ENCODE data around the gene RSBN1L.
"Not testable (repeated sequence)": the region's sequence is repeated elsewhere in the genome, so short reads cannot be mapped to it uniquely, and the experiment has no call there.

Gene RSBN1L

DNA sequence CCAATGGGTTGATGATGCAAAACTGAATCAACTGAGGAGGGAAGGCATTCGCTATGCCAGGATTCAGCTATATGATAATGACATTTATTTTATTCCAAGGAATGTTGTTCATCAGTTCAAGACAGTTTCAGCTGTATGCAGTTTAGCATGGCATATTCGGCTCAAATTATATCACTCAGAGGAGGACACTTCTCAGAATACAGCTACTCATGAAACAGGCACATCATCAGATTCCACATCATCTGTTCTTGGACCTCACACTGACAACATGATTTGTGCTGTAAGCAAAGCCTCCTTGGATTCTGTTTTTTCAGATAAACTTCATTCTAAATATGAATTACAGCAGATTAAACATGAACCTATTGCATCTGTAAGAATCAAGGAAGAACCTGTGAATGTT lies 82.3 kb downstream of the RSBN1L start:
- DNase-seq = no peak

DNA sequence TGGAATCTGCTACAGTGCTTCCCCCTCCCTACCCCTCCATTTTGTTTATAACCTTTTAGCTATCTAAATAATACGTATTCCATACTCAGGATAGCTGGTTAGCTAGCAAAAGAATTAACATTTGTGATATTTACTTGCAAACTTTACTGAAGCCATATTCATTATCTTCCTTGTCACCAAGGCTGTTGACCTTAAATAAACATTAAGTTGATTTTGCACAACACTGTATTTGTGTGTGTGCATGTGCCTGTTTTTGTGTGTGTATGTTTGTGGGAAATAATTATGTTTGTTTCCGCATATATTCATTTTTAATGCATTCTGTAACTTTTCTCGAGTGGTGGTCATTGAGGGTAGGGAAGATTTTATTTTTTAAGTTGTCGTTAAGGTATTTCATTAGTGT lies 86.1 kb downstream of the RSBN1L start:
- DNase-seq = no peak

DNA sequence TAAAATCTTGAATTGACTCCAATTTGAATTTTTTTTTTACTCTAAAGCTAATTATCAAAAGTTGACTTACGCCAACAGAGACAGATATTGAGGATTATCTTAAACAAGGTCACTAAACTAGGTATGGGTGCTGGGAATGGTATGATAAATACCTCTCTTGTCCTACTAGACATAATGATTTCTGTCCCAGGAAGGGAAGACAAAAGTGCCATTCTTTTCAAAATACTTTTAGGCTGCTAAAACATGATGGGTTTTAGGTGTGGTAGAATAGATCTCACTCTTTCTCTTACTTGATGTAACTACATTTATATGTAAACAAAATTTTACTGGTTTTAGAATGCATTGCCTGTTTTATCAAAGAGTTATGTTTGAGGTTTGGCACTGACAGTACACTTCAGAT lies 86.9 kb downstream of the RSBN1L start:
- no peak for DNase-seq

DNA sequence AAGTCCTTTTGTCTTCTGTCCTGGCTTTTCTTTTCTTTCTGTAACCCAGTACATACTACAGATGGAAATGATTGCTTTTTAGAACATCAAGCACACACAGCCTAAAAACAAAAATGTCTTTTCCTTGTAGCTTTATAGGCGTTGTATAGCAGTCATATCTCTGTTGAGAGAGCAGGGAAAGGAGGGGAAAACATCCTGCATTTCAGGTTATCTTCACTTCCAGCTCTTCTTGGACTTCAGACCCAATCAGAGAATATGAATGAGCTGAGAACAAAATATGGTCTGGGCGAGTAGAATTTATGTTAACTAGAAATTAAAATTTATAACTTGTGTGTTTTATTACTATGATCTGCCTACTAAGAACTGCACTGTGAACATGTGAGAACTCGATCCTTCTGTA lies 87.3 kb downstream of the RSBN1L start:
- DNase-seq = no peak

DNA sequence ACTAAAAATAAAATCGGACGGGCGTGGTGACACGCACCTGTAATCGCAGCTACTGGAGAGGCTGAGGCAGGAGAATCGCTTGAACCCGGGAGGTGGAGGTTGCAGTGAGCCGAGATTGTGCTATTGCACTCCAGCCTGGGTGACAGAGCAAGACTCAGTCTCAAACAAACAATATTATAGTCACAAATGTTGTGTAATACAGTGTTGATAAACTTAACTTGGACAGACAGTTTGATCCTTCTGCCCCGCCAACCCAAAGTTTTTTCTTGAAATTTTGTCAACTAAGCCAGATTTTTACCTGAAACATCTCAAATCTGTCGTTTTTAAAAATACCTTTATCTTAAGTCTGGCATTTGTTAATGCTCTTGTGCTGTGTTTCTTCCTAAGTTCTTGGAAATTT lies 88.2 kb downstream of the RSBN1L start:
- DNase-seq = not testable (repeated sequence)

DNA sequence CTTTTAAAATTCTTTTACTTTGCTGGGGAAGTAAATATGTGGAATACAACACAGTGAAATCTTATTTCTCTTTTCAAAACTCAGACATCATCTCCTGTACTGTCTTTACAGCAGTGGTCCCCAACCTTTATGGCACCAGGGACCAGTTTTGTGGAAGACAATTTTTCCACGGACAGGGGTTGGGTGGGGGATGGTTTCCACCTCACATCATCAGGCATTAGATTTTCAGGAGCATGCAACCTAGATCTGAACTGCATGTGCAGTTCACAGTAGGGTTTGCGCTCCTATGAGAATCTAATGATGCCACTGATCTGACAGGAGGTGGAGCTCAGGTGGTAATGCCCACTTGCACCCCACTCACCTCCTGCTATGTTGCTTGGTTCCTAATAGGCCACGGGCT lies 89.8 kb downstream of the RSBN1L start:
- no peak for DNase-seq

DNA sequence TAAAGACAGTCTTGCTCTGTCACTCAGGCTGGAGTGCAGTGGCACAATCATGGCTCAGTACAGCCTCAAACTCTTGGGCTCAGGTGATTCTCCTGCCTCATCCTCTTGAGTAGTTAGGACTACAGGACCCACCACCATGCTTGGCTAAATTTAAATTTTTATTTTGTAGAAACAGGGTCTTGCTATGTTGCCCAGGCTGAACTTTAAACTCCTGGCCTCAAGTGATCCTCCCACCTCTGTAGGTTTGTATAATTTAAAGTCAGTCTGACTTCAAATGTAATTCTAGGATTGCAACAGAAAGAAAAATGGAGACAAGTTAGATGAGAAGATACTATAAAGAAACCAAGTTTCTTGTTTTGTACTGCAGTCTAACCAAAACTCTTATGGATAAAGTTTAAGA lies 90.5 kb downstream of the RSBN1L start:
- DNase-seq = no peak

DNA sequence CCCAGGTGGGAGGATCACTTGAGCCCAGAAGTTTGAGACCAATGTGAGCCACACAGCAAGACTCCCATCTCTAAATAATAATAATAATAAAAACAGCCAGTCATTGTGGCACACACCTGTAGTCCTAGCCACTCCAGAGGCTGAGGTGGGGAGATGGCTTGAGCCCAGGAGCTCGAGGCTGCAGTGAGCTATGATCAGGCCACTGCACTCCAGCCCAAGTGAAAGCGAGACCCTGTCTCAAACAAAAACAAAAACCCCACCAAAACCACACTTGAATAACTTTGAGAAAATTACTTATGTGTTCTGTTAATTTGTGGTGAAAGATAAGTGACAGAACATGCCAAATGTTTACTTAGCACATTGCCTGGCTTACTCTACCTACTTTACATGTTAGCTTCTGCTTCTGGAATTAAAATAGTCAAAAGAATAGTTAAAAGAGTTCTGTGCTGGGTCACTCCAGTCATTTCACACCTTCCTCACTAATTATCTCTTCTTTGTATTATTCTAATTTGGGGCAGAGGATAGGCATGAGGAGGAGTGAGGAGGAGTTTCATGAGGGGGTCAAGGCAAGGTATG lies 92.2 kb downstream of the RSBN1L start:
- DNase-seq = no peak

DNA sequence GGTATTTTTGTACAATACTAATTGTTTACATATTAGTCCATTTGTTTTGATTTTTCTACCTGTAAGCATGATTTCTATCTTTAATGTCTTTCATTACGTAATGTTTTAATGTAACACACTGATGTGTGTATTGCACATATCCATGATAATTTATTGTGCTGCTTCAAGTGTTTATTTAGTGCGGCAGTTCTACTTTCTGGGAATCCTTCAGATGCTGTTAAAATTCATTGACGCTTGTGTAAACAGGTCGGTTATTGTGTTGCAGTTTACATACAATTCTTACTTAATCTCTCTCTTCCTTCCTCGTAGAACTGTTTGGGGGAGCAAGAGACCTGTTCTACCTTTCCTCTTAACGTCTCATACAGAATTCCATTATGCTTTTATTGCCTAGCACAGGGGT lies 95.1 kb downstream of the RSBN1L start:
- DNase-seq = no peak

DNA sequence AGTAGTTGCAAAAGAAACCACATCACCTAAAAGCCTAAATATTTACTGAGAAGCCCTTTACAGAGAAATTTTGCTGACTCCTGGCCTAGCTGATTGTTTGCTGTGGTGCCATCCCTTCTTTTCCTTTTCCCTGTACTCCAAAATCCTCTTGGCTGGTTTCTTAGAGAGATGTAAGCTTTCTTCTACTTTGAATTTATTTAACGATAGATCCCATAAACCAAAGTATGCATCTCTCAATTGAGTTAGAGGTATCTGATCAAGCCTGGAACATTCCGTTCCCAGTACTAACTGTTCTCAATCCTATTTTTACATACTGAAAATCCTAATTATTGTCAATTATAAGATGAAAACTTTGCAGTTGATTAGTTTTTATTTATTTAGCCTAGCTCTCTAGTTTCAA lies 95.7 kb downstream of the RSBN1L start:
- DNase-seq = no peak

DNA sequence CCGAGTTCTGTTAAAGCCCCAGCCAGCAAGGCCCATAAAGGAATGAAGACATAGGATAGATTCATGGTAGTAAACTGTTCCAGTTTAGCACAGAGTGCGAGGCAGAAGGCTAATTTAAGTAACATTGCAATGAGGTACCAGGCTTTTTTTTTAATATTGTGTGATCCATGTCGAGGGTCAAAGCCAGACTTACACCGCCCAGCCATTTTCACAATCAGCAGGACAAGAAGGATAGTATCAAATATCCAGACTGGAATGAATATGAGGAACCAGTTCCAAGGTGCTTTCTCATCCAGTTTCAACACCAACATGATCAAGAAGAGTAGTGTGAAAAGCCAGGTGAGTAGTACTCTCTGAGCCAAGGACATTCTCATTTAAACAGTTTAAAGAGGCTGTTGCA lies 97.7 kb downstream of the RSBN1L start:
- DNase-seq = no peak

DNA sequence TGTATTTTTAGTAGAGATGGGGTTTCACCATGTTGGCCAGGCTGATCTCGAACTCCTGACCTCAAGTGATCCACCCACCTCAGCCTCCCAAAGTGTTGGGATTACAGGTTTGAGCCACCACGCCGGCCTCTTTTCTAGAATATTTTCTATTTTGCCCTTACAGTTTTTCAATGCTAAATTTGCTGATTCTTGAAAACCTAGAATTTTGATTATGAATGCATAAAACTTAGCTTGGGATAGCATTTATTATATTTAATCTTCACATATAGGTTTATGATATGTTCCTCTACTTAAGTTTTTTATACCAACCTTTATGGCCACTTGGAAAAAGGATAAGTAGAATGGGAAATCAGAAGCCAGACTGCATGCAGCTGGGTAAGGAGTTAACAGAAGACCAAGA lies 99.8 kb downstream of the RSBN1L start:
- DNase-seq = no peak

DNA sequence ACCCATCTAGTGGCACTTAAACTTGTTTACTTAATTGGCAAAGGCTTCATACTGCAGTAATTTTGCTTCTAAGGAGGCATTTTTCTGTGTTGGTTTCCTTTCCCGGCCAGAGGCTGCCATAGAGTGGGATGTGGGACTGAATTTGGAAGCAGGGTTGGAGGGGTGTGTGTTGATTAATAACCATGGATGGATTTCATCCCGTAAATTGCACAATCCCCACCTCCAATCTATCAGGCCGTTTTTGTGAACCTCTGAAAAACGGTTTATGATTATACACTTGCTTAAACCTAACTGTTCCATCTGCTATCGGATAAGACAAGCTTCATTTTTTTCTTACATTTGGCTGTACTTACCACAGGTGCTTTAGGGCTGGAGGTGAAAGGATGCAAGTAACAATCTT lies 100.7 kb downstream of the RSBN1L start:
- no peak for DNase-seq

DNA sequence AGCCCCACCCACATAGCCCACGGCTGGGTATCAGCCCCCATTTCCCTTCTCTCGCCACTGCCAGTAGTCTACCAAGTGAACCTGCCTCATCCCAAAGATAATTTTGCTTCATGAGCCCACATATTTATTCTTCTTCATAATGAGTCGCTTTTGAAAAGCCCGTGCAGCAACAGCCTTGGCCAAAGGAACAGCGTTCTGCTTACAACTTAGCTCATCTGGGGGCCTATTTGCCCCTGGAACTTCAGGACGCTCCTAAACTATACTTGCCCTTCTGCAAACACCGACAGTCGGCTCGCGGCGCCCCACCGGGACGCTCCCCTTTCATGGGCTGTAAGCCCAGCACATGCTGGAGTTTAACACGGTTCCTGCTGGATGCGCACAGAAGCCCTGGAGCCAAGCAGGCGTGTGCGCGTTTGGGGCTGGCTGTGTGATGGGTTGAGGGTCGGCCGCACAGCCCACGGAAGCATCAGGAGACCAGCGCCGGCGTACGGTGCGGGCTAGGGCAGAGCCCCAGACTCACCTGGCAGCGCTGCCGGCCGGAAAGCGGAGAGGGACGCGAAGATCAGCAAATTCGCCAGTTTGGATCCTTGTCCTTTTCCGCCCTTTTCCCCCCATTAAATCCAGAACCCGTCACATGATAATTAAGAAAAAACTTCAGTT lies 101.6 kb downstream of the RSBN1L start:
- no peak for DNase-seq

DNA sequence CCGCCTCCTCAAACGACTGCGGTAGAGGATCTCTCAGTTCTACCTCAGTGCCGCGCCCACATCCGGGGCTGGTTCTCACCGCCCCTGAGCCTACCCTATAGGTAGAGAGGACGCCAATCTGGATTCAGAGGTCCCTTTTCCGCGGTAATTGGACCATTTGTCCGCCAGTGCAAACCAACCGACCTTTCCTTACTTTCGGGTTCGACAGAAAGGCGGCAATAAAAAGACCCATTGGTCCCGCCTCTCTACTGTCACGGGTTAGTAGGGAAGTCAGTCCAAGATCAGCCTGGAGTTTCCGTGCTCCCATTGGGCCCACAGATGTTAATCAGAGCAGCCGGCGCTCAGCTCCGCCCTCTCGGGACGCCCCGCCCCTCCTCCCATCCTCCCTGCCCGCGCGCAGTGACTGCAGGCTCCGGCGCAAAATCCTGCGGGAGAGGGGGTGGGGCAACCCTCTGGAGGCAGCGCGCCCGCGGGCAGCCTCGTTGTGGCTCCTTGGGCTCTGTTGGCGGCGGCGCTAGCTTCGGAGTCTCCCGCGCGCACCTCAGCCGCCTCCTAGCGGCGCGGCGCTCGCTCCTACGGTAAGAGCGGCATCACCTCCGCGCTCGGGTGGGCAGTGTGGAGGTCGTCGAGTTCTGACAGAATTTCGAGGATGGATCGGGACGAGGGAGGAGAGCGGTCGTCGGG lies 102.3 kb downstream of the RSBN1L start, which contains the start of the genes PHTF2 and TMEM60:
Gene PHTF2, plus strand, starts transcription at position 380 of the 684 bp plus-strand sequence.
Gene TMEM60, minus strand, starts transcription at position 41 of the 684 bp plus-strand sequence. CDS start 4,061 bp downstream, outside the sequence.
- peak; percentile 100 for DNase-seq

DNA sequence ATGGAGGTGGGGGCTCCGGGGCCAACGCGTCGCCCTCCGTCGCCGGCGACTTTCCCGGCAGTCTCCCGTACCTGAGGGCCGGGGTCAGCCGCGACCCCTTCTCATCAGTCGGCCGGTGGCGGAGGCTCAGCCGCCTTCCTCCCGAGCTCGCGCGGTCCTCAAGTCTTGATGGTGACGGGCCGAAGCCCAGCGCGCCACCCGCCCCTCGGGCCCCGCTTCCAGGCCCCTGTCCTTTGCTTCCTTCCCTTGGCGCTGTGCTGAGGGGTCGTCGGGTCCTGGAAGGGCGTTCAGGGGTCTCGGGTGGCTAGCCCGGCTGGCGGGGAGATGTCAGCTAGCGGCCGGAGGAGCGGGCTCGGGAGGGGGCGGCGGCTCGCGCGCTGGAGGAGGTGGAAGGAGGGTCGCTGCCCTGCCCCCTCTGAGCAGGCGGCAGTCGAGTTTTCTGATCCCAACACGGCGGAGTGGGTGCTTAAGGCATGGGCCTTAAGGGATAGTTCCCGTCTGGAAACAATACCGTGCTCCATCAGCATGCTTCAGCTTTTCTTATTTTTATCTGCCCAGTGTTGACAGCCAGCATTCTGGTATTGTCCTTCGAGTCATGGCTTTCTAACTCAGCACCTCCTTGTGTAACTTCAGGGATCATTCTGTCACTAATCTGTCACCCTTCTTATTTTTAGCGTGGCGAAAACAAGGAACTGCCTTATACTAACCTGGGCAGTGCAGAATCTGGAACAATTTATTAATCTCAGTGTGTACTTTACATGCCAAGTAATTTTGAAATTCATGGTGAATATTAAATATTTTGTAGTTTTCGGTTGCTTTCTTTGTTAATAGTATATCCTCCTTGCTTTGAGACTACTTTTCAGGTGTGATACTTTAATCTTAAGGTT lies 103.1 kb downstream of the RSBN1L start:
- no peak for DNase-seq

DNA sequence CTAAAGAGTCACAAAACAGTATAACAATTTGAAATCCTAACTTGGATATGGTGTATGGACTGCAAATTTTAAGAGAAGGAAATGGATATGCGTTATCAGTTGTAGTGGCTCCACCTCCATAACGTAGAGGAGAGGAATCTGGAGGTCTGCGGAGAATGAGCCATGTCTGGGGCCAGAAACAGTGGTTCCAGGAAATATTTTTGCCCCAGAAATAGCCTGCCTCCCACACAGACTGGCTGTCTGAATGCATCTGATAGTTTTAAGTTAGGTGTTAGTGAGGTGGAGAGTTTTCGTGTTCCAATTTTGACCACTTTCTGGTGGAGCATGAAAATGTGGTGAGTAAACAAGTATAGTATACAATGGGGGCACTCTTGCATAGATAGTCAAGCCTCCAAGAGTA lies 103.9 kb downstream of the RSBN1L start:
- DNase-seq = no peak

DNA sequence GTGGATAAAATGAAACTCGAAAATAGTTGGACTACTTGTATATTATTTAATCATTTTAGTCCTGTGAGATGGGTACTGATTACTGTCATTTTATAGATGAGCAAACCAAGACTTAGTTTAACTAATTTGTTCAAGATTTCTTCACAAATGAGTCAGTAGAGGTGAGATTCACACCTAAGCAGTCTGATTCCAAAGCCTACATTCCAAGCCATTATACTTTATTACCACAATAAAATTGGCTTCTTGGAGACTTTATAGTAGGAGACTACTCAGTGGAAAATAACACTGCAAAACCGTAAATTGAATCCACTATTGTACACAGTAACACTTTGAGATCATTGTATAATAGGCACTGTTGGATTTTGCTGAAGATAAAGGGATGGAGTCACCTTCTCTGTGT lies 104.5 kb downstream of the RSBN1L start:
- no peak for DNase-seq

DNA sequence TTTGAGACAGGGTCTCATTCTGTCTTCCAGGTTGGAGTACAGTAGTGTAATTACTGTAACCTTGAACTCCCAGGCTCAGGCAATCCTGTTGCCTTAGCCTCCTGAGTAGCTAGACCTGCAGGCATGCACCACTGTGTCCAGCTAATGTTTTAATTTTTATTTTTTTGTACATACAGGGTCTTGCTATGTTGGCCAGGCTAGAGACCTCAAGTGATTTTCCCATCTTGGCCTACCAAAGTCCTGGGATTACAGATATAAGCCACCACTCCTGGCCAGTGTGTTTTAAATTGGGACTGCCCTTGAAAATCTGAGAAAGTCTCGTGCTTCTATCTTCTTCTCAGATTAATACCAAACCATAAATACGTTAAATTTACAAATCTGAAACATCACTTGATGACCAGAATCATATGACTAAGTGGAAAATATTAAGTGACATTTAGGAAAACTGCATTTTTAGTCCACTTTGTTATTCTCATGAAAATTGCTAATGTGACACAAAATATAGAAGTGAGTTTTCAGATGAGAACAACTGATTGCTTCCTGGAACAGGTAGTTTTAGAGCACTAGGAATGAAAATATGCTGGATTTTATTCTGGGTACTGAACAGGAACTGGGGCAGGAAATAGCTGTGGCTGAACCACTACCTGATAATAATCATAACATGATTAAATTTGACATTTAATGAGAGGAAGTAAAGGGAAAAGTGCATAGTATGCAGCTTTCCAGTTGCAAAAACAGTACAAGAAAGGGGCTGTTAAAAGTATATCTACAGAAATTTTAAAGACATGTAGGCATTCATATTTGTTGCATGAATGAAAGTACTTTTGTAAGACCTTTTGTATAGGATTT lies 106.5 kb downstream of the RSBN1L start:
- DNase-seq = no peak

DNA sequence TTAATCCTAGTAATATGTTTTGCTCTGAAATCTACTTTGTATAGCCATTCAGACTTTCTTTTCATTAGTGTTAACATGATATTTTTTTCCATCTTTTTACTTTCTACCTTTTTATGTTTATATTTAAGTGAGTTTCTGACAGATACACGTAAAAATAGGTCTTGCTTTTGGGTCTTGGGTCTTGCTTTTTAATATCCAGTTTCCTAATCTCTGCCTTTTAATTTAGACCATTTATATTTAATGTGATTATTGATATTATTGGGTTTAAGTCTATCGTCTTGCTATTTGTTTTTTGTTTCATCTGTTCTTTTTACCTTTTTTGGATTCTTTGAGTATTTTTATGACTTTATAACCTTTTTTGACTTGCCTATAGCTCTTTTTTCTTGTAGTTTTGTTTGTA lies 110.2 kb downstream of the RSBN1L start:
- no peak for DNase-seq

DNA sequence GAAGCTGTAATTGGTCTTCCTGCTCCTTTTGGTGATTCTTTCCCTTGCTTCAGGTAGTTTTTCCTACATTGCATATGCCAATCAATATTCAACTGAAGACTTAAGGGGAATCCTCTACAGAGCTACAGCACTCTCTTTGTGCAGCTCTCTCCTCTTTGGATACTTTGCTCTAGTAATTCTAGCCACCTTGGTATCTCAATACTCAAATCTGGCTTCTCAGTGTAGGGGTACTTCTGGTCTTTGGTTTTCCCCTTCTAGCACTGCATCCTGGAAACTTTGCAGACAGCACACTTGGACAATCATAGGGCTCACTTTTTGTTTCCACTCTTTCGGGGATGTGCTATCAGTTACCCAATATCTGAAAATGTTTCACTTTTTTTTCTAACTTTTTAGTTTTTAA lies 112.3 kb downstream of the RSBN1L start:
- DNase-seq = no peak

DNA sequence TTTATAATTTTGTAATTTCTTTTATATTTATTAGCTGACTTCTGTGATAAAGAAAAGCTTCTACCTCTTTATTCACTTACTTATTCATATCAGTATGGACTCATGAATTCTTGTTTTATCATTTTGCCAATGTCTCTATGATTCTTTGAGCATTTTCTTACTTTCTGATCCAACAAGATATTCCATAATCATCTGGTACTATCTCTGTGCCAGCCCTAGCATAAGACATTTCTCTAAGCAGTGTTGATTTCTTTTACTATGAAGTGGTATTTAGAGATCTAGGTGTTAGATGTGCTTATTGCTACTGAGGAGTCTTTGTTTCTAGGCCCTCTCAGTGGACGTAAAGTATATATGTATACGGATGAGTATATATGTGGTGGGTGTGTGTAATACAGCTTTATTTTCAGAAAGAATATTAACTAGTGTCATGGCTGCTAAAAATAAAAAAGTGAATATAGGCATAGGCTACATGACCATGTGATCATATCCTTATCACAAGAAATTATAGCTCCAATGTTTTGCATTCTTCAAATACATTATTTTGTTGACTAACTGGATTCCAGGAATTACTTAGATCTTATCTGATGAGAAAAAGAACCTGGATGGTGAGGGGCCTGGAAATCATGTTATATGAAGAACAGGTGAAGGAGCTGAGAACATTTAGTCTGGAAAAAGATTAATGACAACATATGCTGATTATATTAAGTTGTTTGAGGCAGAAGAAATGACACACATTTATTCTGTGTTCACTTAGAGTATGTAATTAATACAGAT lies 115.4 kb downstream of the RSBN1L start:
- DNase-seq = no peak
